Hindlimb muscle (tissue), 1 donor: ENCODE results near the gene FAM181A. TPM values are rescaled to one million over a fixed set of nuclear protein-coding genes. Genes with fewer than 3 reads are reported as not detected.

ENCODE experiments used
- polyA plus RNA-seq: library from polyadenylated mRNA; unstranded; fragments of 120-200 nt; gene quantifications from one replicate; pipeline ENCODE4 v1.2.1, GENCODE V29; 2013; ENCODE audit not compliant: insufficient read length

FAM181A gene
- polyA plus RNA-seq, 1 donor = not detected

Other genes with a start within 250 kb of the FAM181A start
- gene PRIMA1, start 138.9 kb upstream of the FAM181A start, polyA plus RNA-seq = 3.2 TPM
- gene ASB2, start 49.2 kb downstream of the FAM181A start, polyA plus RNA-seq = 31.7 TPM
- 0.32 TPM for gene CCDC197, start 70.0 kb downstream of the FAM181A start, polyA plus RNA-seq
- 0.67 TPM for gene OTUB2, start 99.0 kb downstream of the FAM181A start, polyA plus RNA-seq
- gene DDX24, start 153.9 kb downstream of the FAM181A start, polyA plus RNA-seq = 84.8 TPM
- gene IFI27L1, start 154.0 kb downstream of the FAM181A start, polyA plus RNA-seq = 11.6 TPM
- 2.6 TPM for gene IFI27, start 183.4 kb downstream of the FAM181A start, polyA plus RNA-seq
- gene IFI27L2, start 202.3 kb downstream of the FAM181A start, polyA plus RNA-seq = 12.7 TPM
- gene PPP4R4, start 247.0 kb downstream of the FAM181A start, polyA plus RNA-seq = 0.22 TPM